BJ (cell line): ENCODE measurements around the gene CLEC2D. TPM values are rescaled to one million over a fixed set of nuclear protein-coding genes. Genes with fewer than 3 reads are reported as not detected.
"Not testable (repeated sequence)": the region's sequence is repeated elsewhere in the genome, so short reads cannot be mapped to it uniquely, and the experiment has no call there.

Experiments used
- CTCF ChIA-PET: fragments of 350-600 bp; formaldehyde crosslinking; extraction: SDS; loops from one replicate; lab custom pipeline; 2021; ENCODE audit warnings: antibody characterized with exemption, inconsistent platforms; lab: Yijun Ruan, JAX
- POLR2A ChIA-PET: fragments of 300-600 bp; sonication (Branson Sonifier 250); formaldehyde crosslinking; extraction: SDS; loops from one replicate; lab custom pipeline; 2021; ENCODE audit warnings: antibody characterized with exemption; lab: Charles Lee
- DNase-seq: peaks from one replicate; pipeline ENCODE4 v3.0.0-alpha.2; 2011; ENCODE audit warnings: low read depth
- H3K27me3 ChIP-seq: 2 replicates; pipeline ENCODE4 v1.6.0; 2011; ENCODE audit warnings: low read length; ENCODE audit not compliant: control insufficient read depth, insufficient read depth
- H3K36me3 ChIP-seq: 2 replicates; pipeline ENCODE4 v1.5.1; 2011; ENCODE audit warnings: low read length; ENCODE audit not compliant: control insufficient read depth, insufficient read depth
- H3K4me3 ChIP-seq: 2 replicates; pipeline ENCODE4 v1.5.1; 2011; ENCODE audit warnings: low read depth, mild to moderate bottlenecking, control low read depth, low read length
- polyA plus RNA-seq: library from polyadenylated mRNA; depleted of rRNA; stranded (reverse); fragments of >200 nt; gene quantifications from 2 replicates; pipeline ENCODE4 v1.2.3, GENCODE V29; 2011
- TF ChIP-seq, protein P1 (sequence below): IDR thresholded peaks from 2 replicates; pipeline ENCODE4 v1.5.1; 2011; ENCODE audit warnings: low read depth, mild to moderate bottlenecking, control low read depth, inconsistent platforms, low read length, moderate library complexity; ENCODE audit not compliant: insufficient read depth

The CLEC2D gene
- polyA plus RNA-seq, 1 experiment: 1.7 TPM

DNA sequence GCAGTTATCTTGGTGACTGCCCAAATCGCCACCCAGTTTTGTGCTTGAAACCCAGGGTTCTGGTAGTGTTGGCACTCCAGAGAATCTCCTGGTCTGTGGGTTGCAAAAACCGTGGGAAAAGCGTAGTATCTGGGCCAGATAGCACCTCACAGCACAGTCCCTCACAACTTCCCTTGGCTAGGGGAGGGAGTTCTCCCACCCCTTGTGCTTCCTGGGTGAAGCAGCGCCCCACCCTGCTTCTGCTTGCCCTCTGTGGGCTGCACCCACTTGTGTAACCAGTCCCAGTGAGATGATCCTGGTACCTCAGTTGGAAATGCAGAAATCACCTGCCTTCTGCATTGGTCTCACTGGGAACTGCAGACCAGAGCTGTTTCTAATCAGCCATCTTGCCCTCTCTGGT is 16.4 kb downstream of the CLEC2D start:
- H3K27me3 ChIP-seq: no peaks in the 10 kb centered on the region
- ChIA-PET CTCF (no interaction called here), POLR2A (no interaction called here)
- H3K4me3 ChIP-seq: no peak overlapping the region
- no peak for DNase-seq
- TF ChIP-seq, protein P1, sequence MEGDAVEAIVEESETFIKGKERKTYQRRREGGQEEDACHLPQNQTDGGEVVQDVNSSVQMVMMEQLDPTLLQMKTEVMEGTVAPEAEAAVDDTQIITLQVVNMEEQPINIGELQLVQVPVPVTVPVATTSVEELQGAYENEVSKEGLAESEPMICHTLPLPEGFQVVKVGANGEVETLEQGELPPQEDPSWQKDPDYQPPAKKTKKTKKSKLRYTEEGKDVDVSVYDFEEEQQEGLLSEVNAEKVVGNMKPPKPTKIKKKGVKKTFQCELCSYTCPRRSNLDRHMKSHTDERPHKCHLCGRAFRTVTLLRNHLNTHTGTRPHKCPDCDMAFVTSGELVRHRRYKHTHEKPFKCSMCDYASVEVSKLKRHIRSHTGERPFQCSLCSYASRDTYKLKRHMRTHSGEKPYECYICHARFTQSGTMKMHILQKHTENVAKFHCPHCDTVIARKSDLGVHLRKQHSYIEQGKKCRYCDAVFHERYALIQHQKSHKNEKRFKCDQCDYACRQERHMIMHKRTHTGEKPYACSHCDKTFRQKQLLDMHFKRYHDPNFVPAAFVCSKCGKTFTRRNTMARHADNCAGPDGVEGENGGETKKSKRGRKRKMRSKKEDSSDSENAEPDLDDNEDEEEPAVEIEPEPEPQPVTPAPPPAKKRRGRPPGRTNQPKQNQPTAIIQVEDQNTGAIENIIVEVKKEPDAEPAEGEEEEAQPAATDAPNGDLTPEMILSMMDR: no peak
- no peaks in the 10 kb centered on the region; the same call in 1 of the 2 replicates for H3K36me3 ChIP-seq

DNA sequence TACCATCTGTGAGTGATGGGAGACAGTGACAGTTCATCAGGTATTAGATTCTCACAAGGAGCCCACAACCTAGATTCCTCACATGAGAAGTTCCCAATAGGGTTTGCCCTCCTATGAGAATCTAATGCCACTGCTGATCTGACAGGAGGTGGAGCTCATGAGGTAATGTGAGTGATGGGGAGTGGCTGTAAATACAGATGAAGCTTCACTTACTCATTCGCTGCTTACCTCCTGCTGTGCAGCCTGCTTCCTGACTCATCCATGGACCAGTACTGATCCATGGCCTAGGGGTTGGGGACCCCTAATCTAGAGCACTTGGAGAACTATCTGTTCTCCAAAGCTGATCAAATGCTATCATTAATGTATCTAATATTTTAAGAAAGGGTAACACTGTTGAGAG is 17.7 kb downstream of the CLEC2D start:
- no peak for DNase-seq
- H3K36me3 ChIP-seq: no peaks in the 10 kb centered on the region; the same call in 1 of the 2 replicates
- H3K4me3 ChIP-seq: no peak overlapping the region
- CTCF ChIA-PET: interaction anchor here (1.0 to 1.8 kb wide), 4 partner anchors 9 to 56 kb away, joined by 3 to 6 read pairs (median 4); no protein-coding TSS in a partner anchor
- H3K27me3 ChIP-seq: no peaks in the 10 kb centered on the region
- POLR2A ChIA-PET: no interaction called here
- TF ChIP-seq, protein P1: no peak

DNA sequence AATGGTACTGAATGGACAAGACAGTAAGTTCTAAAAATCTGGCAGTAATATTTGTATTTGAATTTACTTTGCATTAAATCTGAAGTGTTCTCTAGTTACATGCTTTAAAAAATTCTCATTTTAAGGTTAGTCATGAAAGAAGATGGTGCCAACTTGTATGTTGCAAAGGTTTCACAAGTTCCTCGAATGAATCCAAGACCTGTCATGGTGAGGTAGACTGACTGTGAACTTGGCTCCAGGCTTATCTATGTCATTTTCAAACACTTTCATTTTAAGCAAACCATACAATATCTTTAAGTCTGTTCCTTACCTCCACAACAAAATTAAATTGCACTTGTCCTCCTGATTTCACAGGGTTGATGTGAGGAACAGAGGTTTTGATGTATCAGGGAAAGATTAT is 23.4 kb downstream of the CLEC2D start:
- H3K36me3 ChIP-seq: no peaks in the 10 kb centered on the region; the same call in 1 of the 2 replicates
- DNase-seq: no peak
- no peak overlapping the region for H3K4me3 ChIP-seq
- no peaks in the 10 kb centered on the region for H3K27me3 ChIP-seq
- ChIA-PET POLR2A (no interaction called here), CTCF (no interaction called here)
- TF ChIP-seq, protein P1: no peak

DNA sequence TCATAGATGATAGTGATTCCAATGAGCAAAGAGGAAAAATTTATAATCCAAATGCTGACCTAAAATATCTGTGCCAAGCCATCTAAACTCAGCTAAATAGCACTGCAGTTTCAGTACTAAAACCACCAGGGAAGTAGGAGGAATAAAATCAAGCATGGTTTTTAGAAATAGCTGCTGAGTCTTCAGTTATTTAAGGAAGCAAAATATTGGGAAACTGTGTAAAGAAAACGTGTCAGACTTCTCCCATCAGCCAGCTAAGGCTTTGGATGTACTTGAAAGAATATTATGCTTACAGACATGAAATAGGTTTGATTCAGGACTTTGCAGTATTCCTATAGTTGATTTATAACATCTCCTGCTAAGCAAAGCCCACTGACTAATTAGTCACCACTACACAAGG is 24.7 kb downstream of the CLEC2D start:
- Histone ChIP-seq H3K36me3 (no peaks in the 10 kb centered on the region), H3K4me3 (no peak overlapping the region), H3K27me3 (no peaks in the 10 kb centered on the region)
- no peak for DNase-seq
- ChIA-PET POLR2A (no interaction called here), CTCF (no interaction called here)
- TF ChIP-seq, protein P1: no peak

DNA sequence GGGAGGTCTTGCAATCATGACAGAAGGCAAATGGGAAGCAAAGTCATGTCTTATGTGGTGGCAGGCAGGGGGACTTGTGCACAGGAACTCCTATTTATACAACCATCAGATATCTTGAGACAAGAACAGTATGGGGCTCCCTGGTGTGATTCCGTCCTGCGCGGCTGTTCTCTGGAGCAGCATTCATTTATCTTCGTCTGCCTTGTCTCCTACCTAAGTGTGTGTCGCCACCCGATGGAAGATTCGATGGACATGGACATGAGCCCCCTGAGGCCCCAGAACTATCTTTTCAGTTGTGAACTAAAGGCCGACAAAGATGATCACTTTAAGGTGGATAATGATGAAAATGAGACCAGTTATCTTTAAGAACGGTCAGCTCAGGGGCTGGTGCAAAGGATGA is 25.6 kb downstream of the CLEC2D start:
- H3K27me3 ChIP-seq, H3K4me3 ChIP-seq, DNase-seq, POLR2A ChIA-PET, H3K36me3 ChIP-seq: not testable (repeated sequence)
- CTCF ChIA-PET: interaction anchor here (1.4 kb wide), 1 partner anchor 14 kb away, joined by 4 read pairs; no protein-coding TSS in a partner anchor

DNA sequence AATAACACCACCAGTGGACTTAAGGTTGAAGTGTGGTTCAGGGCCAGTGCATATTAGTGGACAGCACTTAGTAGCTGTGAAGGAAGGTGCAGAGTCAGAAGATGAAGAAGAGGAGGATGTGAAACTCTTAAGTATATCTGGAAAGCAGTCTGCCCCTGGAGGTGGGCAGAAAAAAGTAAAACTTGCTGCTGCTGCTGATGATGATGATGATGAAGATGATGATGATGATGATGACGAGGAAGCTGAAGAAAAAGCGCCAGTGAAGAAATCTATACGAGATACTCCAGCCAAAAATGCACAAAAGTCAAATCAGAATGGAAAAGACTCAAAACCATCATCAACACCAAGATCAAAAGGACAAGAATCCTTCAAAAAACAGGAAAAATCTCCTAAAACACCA is 26.1 kb downstream of the CLEC2D start:
- H3K36me3 ChIP-seq, DNase-seq, POLR2A ChIA-PET, H3K4me3 ChIP-seq, H3K27me3 ChIP-seq: not testable (repeated sequence)
- CTCF ChIA-PET: interaction anchor here (1.4 kb wide), 1 partner anchor 13 kb away, joined by 4 read pairs; no protein-coding TSS in a partner anchor
